Measurements from ENCODE around the gene INHBE. TPM values are rescaled to one million over a fixed set of nuclear protein-coding genes. Genes with fewer than 3 reads are reported as not detected.

Gene INHBE
- total RNA-seq, 1 donor from 2014 or later, result 0.61 TPM

DNA sequence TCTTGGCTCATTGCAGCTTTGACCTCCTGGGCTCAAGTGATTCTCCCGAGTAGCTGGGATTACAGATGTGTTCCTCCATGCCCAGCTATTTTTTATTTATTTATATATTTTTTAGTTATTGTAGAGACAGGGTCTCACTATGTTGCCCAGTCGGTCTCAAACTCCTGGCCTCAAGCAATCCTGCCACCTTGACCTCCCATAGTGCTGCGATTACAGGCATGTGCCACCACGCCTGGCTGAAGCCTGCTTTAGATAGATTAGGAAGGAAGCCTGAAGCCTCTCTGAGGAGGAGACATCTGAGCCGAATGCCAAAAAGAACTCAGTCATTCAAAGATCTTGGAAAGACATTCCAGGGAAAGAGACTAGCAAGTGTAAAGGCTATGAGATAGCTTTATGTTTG lies 10.4 kb upstream of the INHBE start:
- no peaks in the 10 kb centered on the region for H3K4me1 Mint-ChIP-seq
- H3K27me3 Mint-ChIP-seq (ENCODE audit: low read depth), result no peaks in the 10 kb centered on the region
- H3K27ac Mint-ChIP-seq (ENCODE audit: unreplicated experiment), result no peak overlapping the region
- no peaks in the 10 kb centered on the region for H3K9me3 Mint-ChIP-seq
- TF ChIP-seq CTCF (conservative IDR thresholded peaks at IDR 0.05), result no peak
- no peak overlapping the region for H3K4me3 Mint-ChIP-seq
- no peak for DNase-seq (ENCODE audit: low read depth, low spot score)
- H3K36me3 Mint-ChIP-seq (ENCODE audit: low read depth), result no peaks in the 10 kb centered on the region

DNA sequence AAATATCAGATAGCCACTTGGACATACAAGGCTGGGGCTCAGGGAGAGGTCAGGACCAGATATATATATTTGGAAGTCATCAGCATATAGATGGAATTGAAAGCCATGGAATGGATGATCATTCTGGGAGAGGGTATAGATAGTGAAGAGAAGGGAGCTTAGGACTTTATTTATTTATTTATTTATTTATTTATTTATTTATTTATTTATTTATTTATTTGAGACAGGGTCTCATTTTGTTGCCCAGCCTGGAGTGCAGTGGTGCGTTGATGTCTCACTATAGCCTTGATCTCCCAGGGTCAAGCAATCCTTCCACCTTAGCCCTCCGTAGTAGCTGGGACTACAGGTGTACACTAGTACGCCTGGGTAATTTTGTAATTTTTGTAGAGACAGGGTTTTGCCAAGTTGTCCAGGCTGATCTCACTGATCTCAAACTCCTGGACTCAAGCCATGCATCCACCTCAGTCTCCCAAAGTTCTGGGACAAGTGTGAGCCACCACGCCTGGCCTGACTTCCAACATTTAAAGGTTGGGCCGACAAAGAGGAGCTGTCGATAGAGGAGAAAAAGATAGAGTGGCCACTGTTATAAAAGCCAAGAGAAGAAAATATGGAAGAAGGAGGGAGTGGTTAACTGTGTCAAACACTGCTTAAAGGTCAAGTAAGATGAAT lies 8.7 kb upstream of the INHBE start:
- TF ChIP-seq CTCF (conservative IDR thresholded peaks at IDR 0.05), result no peak
- H3K9me3 Mint-ChIP-seq, result no peaks in the 10 kb centered on the region
- DNase-seq (ENCODE audit: low read depth, low spot score), result no peak
- H3K27me3 Mint-ChIP-seq (ENCODE audit: low read depth), result no peaks in the 10 kb centered on the region
- H3K27ac Mint-ChIP-seq (ENCODE audit: unreplicated experiment), result no peak overlapping the region
- no peak overlapping the region for H3K4me3 Mint-ChIP-seq
- H3K4me1 Mint-ChIP-seq, result no peaks in the 10 kb centered on the region
- no peaks in the 10 kb centered on the region for H3K36me3 Mint-ChIP-seq (ENCODE audit: low read depth)

GRCh38 chr12:57448669-57449068 lies 6.4 kb upstream of the INHBE start:
- no peak for TF ChIP-seq CTCF (conservative IDR thresholded peaks at IDR 0.05)
- no peak overlapping the region for H3K4me3 Mint-ChIP-seq
- no peaks in the 10 kb centered on the region for H3K9me3 Mint-ChIP-seq
- H3K27me3 Mint-ChIP-seq (ENCODE audit: low read depth), result peaks cover 4% of the 10 kb centered on the region
- H3K36me3 Mint-ChIP-seq (ENCODE audit: low read depth), result no peaks in the 10 kb centered on the region
- no peak for DNase-seq (ENCODE audit: low read depth, low spot score)
- peaks cover 5% of the 10 kb centered on the region for H3K4me1 Mint-ChIP-seq
- H3K27ac Mint-ChIP-seq (ENCODE audit: unreplicated experiment), result no peak overlapping the region

DNA sequence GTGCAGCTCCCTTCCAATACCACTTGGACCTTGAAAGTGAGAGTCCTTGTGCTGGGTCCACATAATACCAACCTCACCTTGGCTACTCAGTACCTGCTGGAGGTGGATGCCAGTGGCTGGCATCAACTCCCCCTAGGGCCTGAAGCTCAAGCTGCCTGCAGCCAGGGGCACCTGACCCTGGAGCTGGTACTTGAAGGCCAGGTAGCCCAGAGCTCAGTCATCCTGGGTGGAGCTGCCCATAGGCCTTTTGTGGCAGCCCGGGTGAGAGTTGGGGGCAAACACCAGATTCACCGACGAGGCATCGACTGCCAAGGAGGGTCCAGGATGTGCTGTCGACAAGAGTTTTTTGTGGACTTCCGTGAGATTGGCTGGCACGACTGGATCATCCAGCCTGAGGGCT lies 5.7 kb upstream of the INHBE start:
- H3K36me3 Mint-ChIP-seq (ENCODE audit: low read depth), result no peaks in the 10 kb centered on the region
- peaks cover 5% of the 10 kb centered on the region for H3K4me1 Mint-ChIP-seq
- H3K9me3 Mint-ChIP-seq, result no peaks in the 10 kb centered on the region
- peaks cover 4% of the 10 kb centered on the region for H3K27me3 Mint-ChIP-seq (ENCODE audit: low read depth)
- no peak overlapping the region for H3K4me3 Mint-ChIP-seq
- no peak overlapping the region for H3K27ac Mint-ChIP-seq (ENCODE audit: unreplicated experiment)
- DNase-seq (ENCODE audit: low read depth, low spot score), result no peak
- no peak for TF ChIP-seq CTCF (conservative IDR thresholded peaks at IDR 0.05)

GRCh38 chr12:57450057-57450456 lies 5.0 kb upstream of the INHBE start:
- TF ChIP-seq CTCF (conservative IDR thresholded peaks at IDR 0.05), result no peak
- DNase-seq (ENCODE audit: low read depth, low spot score), result no peak
- Mint-ChIP-seq H3K4me1 (peaks cover 5% of the 10 kb centered on the region), H3K4me3 (no peak overlapping the region), H3K36me3 (ENCODE audit: low read depth) (no peaks in the 10 kb centered on the region), H3K9me3 (no peaks in the 10 kb centered on the region), H3K27ac (ENCODE audit: unreplicated experiment) (no peak overlapping the region), H3K27me3 (ENCODE audit: low read depth) (peaks cover 9% of the 10 kb centered on the region)

Data from neural crest cell (in vitro differentiated cells).